ENCODE data around the gene GRK7.

GRK7 gene

DNA sequence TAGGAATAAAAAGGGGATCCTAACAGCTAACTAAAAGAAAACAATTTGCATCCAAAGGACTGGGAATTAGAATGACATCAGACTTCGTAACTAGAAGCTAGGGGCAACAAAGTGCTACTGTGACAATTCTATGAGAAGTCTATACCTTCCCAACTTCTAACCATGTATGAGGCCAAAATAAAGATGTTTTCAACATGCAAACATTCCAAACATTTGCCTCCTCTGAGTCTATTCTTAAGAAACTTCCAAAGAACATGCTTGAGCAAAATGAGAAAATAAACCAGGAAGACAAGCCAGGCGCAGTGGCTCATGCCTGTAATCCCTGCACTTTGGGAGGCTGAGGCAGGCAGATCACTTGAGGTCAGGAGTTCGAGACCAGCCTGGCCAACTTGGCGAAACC lies 38.2 kb upstream of the GRK7 start:
- H3K4me3 ChIP-seq (ENCODE audit: control insufficient read depth, low read depth, low read length), result no peak overlapping the region
- no peak for DNase-seq (ENCODE audit: low read depth)
- TF ChIP-seq, protein P1, sequence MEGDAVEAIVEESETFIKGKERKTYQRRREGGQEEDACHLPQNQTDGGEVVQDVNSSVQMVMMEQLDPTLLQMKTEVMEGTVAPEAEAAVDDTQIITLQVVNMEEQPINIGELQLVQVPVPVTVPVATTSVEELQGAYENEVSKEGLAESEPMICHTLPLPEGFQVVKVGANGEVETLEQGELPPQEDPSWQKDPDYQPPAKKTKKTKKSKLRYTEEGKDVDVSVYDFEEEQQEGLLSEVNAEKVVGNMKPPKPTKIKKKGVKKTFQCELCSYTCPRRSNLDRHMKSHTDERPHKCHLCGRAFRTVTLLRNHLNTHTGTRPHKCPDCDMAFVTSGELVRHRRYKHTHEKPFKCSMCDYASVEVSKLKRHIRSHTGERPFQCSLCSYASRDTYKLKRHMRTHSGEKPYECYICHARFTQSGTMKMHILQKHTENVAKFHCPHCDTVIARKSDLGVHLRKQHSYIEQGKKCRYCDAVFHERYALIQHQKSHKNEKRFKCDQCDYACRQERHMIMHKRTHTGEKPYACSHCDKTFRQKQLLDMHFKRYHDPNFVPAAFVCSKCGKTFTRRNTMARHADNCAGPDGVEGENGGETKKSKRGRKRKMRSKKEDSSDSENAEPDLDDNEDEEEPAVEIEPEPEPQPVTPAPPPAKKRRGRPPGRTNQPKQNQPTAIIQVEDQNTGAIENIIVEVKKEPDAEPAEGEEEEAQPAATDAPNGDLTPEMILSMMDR (IDR thresholded peaks at IDR 0.05; ENCODE audit: control insufficient read depth, insufficient read depth, low read depth, low read length, missing control alignments), result no peak

DNA sequence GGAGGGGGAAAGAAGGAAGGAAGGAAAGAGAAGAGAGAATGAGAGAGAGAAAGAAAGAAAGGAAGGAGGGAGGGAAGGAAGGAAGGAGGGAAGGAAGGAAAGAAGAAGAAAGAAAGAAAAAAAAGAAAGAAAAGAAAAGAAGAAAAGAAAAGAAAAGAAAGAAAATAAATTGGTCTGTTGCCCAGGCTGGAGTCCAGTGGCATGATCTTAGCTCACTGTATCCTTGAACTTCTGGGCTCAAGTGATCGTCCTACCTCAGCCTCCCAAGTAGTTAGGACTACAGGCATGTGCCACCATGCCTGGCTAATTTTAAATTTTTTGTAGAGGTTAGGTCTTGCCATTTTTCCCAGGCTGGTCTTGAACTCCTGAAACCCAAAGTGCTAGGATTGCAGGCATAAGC lies 36.7 kb upstream of the GRK7 start:
- H3K4me3 ChIP-seq (ENCODE audit: control insufficient read depth, low read depth, low read length), result no peak overlapping the region
- TF ChIP-seq, protein P1 (IDR thresholded peaks at IDR 0.05; ENCODE audit: control insufficient read depth, insufficient read depth, low read depth, low read length, missing control alignments), result no peak
- DNase-seq (ENCODE audit: low read depth), result no peak

DNA sequence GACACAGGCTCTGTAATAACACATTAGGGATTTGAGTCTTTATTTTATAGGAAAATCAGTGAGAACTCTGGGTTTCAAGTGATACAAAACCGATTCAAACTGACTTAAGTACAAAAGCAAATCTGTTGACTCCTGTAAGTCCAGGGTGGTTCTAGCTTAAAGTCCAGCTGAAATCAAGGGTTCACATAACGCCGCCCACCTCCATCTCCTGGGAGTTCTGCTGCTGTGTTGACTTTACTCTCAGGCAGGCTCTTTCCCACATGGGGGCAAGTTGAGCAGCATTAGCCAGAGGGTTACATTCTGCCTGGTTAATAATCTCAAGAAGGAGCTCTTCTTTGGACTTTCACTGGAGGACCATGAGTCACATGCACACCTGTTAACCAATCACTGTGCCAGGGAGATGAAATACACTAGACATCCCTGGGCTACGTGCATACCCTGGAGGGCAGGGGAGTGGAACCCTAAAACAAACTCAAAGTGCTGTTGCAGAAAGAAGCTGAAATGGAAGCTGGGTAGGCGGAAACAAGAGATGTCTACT lies 34.8 kb upstream of the GRK7 start:
- no peak for DNase-seq (ENCODE audit: low read depth)
- no peak overlapping the region for H3K4me3 ChIP-seq (ENCODE audit: control insufficient read depth, low read depth, low read length)
- TF ChIP-seq, protein P1 (IDR thresholded peaks at IDR 0.05; ENCODE audit: control insufficient read depth, insufficient read depth, low read depth, low read length, missing control alignments), result no peak

DNA sequence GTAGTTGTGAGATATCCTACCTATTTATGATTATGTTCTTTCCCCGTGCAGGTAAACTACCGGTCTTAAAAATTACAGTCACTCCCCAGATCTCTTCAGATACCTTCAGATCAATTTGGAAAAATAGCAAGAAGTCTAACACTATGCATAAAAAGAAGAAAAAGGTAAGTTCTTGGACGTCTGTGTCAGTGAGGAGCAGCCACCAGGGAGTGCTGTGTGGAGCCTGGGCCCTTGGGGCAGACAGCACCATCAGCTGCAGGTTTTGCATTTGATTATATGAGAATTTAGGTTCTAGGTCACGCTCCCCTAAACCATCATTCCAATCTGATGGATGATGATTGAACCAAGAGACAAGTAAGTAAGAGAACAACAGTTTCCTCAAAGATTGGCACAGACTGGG lies 34.0 kb upstream of the GRK7 start:
- TF ChIP-seq, protein P1 (IDR thresholded peaks at IDR 0.05; ENCODE audit: control insufficient read depth, insufficient read depth, low read depth, low read length, missing control alignments), result peak; percentile 6
- DNase-seq (ENCODE audit: low read depth), result no peak
- no peak overlapping the region for H3K4me3 ChIP-seq (ENCODE audit: control insufficient read depth, low read depth, low read length)

DNA sequence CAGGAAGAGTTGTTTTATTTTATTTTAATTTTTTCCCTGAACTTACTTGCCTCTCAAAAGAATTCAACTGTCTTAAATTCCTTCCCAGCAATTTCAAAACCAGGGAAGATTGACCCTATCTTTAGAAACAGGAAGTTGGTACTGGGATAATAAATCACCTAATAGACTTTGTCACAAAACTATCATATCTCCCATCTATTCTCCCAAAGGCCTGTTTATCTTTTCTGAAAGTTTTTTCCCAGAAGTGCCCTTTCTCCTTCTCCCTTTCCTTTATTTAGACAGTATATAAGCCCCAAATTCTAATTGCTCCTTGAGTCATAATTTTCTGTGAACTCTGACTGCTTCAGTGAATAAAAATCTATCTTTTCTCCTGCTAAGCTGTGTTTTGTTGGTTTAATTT lies 28.0 kb upstream of the GRK7 start:
- no peak for DNase-seq (ENCODE audit: low read depth)
- TF ChIP-seq, protein P1 (IDR thresholded peaks at IDR 0.05; ENCODE audit: control insufficient read depth, insufficient read depth, low read depth, low read length, missing control alignments), result no peak
- H3K4me3 ChIP-seq (ENCODE audit: control insufficient read depth, low read depth, low read length), result no peak overlapping the region

DNA sequence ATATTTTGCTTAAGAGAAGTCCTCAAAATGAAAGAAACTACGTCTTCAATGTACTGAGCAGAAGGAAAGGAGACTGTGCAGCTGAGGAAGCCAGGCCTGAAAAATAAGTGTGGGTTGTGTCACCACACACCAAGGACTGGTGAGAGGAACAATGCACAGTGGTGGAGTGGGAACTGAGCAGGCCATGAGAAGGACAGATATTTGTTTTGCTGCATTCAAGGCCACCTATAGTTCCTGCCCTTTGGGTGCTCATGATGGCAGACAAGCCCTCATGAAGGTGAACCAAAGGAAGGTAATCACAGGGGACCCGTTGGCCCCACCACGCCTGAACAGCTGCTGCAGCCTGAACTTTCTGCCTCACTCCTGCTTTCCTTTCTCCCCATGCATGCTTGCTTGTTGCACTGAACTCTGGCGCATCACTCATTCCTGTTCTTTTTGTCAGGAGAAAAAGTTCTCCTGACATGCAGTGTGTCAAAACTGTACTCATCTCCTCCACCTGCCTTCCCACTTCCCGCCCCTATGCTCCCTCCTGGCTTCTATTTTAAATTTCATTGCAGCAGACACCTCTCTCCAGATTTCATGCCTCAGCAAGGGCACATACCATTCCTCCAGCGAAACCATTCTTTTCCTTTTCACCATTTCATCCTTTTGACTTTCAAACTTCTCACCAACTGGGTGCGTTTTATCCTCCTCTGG lies 27.3 kb upstream of the GRK7 start:
- DNase-seq (ENCODE audit: low read depth), result no peak
- H3K4me3 ChIP-seq (ENCODE audit: control insufficient read depth, low read depth, low read length), result no peak overlapping the region
- TF ChIP-seq, protein P1 (IDR thresholded peaks at IDR 0.05; ENCODE audit: control insufficient read depth, insufficient read depth, low read depth, low read length, missing control alignments), result no peak

Data from AG09309 (cell line).